GM19467 (cell line): ENCODE measurements around the gene KDM4D.
"Not testable (repeated sequence)": the region's sequence is repeated elsewhere in the genome, so short reads cannot be mapped to it uniquely, and the experiment has no call there.

Experiments used
- ATAC-seq: cut with Tn5 transposase; IDR thresholded peaks from one replicate; pipeline ENCODE4 v1.9.1; 2021; ENCODE audit warnings: mild to moderate bottlenecking, moderate library complexity; ENCODE audit not compliant: unreplicated experiment

The KDM4D gene

GRCh38 chr11:94956963-94957362, 16.5 kb upstream of the KDM4D start:
- no peak for ATAC-seq

- ATAC-seq = no peak
Observed at GRCh38 chr11:94958121-94958696, 15.3 kb upstream of the KDM4D start.

DNA sequence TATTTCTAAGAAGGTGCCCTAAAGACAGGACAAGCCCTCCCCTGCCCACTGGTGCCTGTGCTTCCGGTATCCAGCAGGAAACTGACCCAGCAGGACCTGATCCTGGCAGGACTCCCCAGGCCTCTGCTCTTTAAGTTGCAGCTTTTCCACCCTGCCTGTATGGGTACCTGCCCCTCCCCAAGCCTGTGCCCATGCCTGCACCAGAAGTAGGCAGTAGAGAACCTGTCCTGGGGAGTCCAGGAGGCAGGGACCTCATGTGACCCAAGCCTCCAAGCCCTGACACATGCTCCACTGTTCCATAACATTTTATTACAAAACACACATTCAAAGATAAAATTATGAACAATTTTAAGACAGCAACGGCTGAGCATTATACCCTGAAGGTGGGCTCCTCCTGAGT, 14.3 kb upstream of the KDM4D start:
- no peak for ATAC-seq

DNA sequence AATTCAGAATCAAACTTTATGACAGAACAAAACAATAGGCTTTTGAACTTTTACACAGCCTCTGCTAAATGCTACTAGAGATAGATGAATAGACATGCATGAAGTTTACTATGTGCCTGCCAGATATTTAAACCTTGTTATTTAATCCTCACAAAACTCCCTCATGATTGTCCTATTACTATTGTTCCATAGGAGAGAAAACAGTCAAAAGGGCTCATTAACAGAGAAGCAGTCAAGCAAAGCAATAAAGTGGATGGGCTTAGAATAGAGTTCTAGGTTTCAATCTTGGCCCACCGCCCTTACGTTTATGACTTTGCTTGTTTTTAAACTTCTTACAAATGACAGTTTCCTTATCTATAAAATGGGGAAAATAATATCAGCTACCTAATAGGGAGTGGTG, 13.0 kb upstream of the KDM4D start:
- ATAC-seq = no peak

- ATAC-seq = no peak
Observed at GRCh38 chr11:94961255-94961654, 12.3 kb upstream of the KDM4D start.

GRCh38 chr11:94964934-94965333, 8.6 kb upstream of the KDM4D start:
- ATAC-seq = no peak

- no peak for ATAC-seq
Observed at GRCh38 chr11:94968334-94968958, 5.1 kb upstream of the KDM4D start.

- ATAC-seq = no peak
Observed at GRCh38 chr11:94972700-94973098, 810 bp upstream of the KDM4D start.

GRCh38 chr11:94974178-94974577, 669 bp downstream of the KDM4D start:
- no peak for ATAC-seq

DNA sequence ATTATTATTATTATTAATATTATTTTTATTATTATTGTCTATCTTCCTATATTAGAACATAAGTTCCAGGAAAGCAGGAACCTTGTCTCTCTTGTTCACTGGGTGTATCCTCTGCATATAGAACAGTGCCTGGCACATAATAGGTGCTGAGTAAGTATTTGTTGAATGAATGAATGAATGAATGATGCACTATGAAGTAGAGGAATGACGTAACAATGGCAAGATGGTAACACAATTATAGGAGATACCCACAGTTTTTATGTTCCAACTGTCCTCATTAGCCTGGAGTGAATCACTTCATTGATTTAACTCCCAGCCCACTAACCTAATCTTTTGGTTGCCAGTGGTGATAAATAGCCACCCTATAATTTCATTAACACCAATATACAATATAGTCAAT, 2.1 kb downstream of the KDM4D start:
- ATAC-seq = no peak

DNA sequence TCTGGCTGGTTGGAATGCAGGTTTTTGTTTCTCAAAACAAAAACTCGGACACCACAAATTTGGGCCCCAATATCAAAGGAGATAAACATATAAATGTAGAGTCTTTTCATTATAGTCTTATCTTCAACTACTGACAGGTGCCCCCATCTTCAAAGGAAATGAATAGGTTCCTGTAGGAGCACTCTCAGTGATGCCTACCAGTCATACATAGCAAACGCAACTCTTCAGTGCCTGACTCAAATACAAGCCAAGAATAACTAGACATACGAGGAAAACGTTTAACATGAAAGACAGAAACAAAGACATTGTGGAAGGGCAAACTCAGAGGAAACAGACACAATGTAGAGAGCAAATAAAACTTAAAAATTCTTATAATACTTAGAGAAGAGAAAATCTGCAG, 13.9 kb downstream of the KDM4D start:
- ATAC-seq = no peak

GRCh38 chr11:94988748-94989147, 15.2 kb downstream of the KDM4D start:
- no peak for ATAC-seq

- ATAC-seq = no peak
Observed at GRCh38 chr11:94993400-94993943, 20.0 kb downstream of the KDM4D start.

- ATAC-seq = no peak
Observed at GRCh38 chr11:94997437-94997836, 23.9 kb downstream of the KDM4D start.

GRCh38 chr11:94998285-94998684, 24.8 kb downstream of the KDM4D start:
- no peak for ATAC-seq

GRCh38 chr11:95003716-95004115, 30.2 kb downstream of the KDM4D start:
- no peak for ATAC-seq

GRCh38 chr11:95005642-95006041, 32.1 kb downstream of the KDM4D start:
- no peak for ATAC-seq

DNA sequence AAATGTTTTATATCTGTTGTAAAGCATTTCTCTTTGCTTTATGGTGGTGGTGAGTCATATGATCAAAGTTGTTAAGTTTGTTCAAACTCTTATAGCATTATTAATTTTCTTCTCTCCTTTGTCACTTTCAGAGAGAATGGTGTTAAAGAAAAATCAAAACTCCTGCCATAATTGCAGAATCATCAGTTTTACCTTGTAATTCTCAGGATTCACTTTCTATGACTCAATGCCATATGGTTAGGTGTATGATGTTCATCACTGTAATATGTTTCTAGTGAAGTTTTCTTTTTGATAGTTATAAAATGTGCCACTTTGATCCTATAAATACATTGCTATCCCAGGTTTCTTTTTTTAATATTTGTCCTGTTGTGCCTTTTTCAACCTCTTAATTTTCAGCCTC, 37.9 kb downstream of the KDM4D start:
- no peak for ATAC-seq

- no peak for ATAC-seq
Observed at GRCh38 chr11:95014184-95014821, 40.8 kb downstream of the KDM4D start.

GRCh38 chr11:95016139-95016538, 42.6 kb downstream of the KDM4D start:
- no peak for ATAC-seq

DNA sequence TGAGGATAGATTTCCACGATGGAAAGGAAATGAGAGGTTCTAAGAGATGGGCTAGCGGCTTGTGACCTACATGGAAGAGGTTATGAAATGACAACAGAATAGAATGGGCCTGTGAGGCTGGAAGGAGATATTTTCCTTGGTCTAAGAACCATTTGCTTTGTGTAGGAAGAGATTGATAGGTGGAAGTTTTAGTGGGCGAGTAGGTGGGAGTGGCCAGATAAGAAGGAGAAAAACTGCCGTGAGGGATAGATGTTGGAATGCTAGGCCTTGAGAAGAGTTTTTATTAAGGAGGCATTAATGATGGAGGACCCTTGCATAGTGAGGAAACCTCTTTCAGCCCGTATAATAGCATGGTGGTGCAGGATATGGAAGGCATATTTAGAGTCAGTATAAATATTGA, 48.0 kb downstream of the KDM4D start:
- not testable (repeated sequence) for ATAC-seq

DNA sequence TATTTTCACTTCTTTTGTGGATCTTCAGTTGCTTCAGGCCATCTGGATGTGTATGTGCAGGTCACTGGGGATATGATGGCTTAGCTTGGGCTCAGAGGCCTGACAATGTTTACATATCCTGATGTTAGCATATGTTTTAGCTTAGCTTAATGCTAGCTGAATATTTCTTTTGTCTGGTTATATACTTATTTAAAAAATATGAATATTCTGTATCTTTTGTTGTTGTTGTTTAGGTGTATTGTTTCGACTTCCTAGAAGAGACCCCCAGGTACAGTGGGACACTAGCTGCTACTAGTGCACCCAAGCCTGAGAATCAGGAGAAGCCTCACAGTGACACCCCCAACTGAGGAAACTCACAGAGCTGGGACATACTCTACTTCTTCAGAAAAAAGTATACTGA, 51.4 kb downstream of the KDM4D start, which contains the start of gene KDM4E:
Gene KDM4E (plus strand): TSS at position 301 of the 400 bp plus-strand sequence. CDS start 300 bp downstream, outside the sequence.
- ATAC-seq = no peak
